ENCODE measurements around the gene REC8.

GRCh38 chr14:24197056-24197450 lies 25.2 kb downstream of the REC8 start:
- TF ChIP-seq, protein P1, sequence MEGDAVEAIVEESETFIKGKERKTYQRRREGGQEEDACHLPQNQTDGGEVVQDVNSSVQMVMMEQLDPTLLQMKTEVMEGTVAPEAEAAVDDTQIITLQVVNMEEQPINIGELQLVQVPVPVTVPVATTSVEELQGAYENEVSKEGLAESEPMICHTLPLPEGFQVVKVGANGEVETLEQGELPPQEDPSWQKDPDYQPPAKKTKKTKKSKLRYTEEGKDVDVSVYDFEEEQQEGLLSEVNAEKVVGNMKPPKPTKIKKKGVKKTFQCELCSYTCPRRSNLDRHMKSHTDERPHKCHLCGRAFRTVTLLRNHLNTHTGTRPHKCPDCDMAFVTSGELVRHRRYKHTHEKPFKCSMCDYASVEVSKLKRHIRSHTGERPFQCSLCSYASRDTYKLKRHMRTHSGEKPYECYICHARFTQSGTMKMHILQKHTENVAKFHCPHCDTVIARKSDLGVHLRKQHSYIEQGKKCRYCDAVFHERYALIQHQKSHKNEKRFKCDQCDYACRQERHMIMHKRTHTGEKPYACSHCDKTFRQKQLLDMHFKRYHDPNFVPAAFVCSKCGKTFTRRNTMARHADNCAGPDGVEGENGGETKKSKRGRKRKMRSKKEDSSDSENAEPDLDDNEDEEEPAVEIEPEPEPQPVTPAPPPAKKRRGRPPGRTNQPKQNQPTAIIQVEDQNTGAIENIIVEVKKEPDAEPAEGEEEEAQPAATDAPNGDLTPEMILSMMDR (IDR thresholded peaks at IDR 0.05): no peak
- no peak for TF ChIP-seq POLR2A (IDR thresholded peaks at IDR 0.05)
- TF ChIP-seq EP300 (IDR thresholded peaks at IDR 0.05): no peak

All from tibial nerve (tissue), 4 donors.